GM19463 (cell line): ENCODE measurements around the gene PLAAT4.
"Not testable (repeated sequence)": the region's sequence is repeated elsewhere in the genome, so short reads cannot be mapped to it uniquely, and the experiment has no call there.

Experiments
- ATAC-seq: cut with Tn5 transposase; IDR thresholded peaks from one replicate; pipeline ENCODE4 v1.9.1; 2021; ENCODE audit warnings: mild to moderate bottlenecking, moderate library complexity; ENCODE audit not compliant: unreplicated experiment

The PLAAT4 gene

GRCh38 chr11:63510360-63511047 is 26.1 kb upstream of the PLAAT4 start:
- ATAC-seq = no peak

DNA sequence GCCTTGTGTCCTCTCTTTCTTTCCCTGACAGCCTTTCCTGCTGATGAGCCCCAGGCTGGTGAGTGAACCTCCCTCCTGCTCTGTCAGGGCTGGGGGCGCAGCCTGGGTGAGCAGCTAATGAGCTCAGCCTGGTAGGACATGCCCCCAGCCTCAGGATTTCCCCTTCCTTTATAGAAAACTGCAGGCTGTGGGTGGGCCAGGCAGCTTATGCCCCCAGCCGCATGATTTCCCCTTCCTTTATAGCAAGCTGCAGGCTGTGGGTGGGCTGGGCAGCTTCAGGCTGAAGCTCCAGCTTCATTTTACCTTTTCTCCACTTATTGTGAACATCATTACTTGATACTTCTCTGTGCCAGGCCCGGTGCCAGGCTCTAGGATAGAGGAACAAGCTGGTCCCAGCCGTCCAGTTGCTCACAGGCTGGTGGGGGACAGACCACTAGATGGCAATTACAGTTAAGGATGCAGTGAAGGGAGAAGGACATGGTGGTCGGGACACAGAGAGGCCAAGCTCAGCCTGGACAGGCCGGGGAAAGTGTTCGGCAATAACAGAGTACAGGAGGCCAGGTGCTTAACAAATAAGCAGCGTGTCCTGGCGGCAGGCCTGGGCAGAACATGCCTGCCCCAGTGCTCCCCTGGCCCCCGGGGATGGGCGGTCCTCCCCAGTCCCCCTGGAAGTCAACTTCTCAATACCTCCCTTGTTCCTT is 25.4 kb upstream of the PLAAT4 start:
- no peak for ATAC-seq

- ATAC-seq = no peak
Observed at GRCh38 chr11:63512816-63513215, 23.8 kb upstream of the PLAAT4 start.

GRCh38 chr11:63516109-63516508 is 20.5 kb upstream of the PLAAT4 start:
- ATAC-seq = no peak

GRCh38 chr11:63517156-63517555 is 19.5 kb upstream of the PLAAT4 start:
- no peak for ATAC-seq

- no peak for ATAC-seq
Observed at GRCh38 chr11:63518548-63518947, 18.1 kb upstream of the PLAAT4 start.

DNA sequence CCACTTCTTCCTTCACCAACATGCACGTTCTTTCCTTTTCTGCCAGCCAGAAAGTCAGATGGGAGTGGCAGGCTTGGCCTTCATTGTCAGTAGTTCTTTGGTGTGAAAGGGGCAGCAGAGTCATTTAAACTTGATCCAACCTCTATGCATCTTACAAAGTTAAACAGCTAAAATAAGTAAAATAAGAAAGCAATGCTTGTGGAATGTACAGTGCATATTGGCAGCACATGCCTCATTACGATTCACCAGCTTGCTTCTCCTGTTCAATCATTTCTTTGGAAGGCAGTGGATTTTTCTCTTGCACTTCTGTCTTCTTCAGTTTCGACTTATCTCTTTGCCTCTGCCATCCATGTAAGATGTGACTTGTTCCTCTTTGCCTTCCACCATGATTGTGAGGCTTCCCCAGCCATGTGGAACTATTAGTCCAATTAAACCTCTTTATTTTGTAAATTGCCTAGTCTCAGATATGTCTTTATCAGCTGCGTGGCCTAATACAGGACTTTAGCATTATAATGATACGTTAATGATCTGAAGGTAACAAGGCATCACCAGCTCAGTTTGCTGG is 15.9 kb upstream of the PLAAT4 start:
- no peak for ATAC-seq

GRCh38 chr11:63521896-63522295 is 14.7 kb upstream of the PLAAT4 start:
- ATAC-seq = no peak

- no peak for ATAC-seq
Observed at GRCh38 chr11:63523151-63523550, 13.5 kb upstream of the PLAAT4 start.

DNA sequence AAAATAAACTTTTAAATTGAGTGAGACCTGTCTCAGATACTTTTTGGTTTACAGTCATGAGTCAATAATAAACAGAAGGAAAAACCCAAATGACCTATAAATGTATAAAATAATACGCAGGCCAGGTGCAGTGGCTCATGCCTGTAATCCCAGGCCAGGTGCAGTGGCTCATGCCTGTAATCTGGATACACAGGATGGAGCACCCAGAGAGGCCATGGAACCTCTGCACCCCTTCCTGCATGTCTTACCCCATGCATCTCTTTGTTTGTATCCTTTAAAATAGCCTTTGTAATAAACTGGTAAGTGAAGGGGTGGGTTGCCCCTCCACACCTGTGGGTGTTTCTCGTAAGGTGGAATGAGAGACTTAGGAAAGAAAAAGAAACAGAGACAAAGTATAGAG is 8.9 kb upstream of the PLAAT4 start:
- no peak for ATAC-seq

- ATAC-seq = not testable (repeated sequence)
Observed at GRCh38 chr11:63528156-63528555, 8.5 kb upstream of the PLAAT4 start.

DNA sequence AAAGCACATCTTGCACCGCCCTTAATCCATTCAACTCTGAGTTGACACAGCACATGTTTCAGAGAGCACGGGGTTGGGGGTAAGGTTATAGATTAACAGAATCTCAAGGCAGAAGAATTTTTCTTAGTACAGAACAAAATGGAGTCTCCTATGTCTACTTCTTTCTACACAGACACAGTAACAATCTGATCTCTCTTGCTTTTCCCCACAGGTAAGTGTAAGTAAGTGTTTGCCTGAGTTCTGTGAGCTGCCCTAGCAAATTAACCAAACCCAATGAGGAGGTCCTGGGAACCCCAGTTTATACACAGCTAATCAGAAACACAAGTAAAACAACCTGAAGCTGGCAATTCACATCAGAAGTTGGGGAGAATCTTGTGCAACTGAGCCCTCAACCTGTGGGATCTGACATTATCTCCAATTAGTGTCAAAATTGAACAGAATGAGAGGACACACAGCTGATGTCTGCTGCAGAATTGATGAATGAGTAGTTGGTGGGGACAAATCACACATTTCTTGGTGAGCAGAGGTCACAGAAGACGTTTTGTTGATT is 7.8 kb upstream of the PLAAT4 start:
- ATAC-seq = not testable (repeated sequence)

- not testable (repeated sequence) for ATAC-seq
Observed at GRCh38 chr11:63529373-63529772, 7.2 kb upstream of the PLAAT4 start.

GRCh38 chr11:63530021-63530420 is 6.6 kb upstream of the PLAAT4 start:
- no peak for ATAC-seq

- peak; percentile 86 for ATAC-seq
Observed at GRCh38 chr11:63531074-63531792, 5.4 kb upstream of the PLAAT4 start.

GRCh38 chr11:63532117-63532516 is 4.5 kb upstream of the PLAAT4 start:
- no peak for ATAC-seq

DNA sequence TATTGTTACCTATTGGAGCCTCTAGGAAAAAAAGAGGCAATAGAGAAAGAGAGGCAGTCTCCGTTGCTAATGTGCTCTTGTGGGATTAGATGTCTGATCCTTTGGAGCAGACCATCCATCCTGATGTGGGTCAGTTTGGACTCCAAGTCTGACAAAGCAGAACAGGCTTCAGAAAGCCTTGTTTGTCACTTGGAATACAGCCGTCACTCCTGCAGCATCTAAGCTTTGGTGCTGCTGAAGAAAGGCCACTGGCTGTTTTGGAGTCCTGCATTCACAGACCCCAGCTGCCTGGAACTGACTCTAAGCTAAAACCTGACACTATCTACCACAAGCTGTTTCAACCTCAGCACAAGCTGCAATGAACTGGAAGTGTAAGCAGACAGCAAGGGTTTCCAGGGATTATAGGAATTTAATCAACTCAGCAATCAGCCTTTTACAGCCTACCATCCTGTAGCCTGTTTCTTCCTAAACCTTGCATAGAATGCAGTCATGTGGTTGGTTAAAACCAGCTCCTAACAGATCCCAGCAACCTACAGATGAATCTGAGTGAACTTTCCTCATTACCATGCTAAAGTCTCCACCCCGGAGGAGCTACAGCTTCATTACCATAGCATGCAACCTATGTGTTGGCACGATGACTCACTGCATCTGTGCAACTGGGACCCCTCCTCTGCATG is 3.7 kb upstream of the PLAAT4 start:
- ATAC-seq = no peak

- ATAC-seq = no peak
Observed at GRCh38 chr11:63534076-63534475, 2.5 kb upstream of the PLAAT4 start.

DNA sequence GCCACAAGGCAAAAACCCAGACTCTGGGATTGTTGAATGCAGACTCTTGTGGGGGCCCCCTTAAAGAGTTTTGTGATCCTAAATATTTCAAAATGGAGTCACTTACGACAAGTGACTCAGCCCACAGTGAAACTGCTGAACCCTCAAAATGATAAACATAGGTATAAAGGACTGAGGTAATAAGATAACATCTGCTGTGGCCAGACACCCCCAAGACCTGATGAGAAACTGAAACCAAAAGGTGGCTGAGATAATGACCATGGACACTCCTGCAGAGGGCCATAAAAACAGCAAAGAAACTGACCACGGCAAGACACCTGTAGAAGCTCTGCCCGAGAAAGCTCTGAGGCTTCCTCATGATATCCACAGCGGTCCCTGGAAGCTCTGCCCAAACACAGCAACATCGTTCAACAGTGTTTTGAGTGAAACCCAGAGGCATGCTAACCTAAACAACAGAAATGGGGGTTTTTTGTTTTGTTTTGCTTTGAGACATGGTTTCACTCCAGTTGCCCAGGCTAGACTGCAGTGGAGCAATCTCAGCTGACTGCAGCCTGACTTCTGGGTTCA is 1.6 kb upstream of the PLAAT4 start:
- peak; percentile 39 for ATAC-seq

DNA sequence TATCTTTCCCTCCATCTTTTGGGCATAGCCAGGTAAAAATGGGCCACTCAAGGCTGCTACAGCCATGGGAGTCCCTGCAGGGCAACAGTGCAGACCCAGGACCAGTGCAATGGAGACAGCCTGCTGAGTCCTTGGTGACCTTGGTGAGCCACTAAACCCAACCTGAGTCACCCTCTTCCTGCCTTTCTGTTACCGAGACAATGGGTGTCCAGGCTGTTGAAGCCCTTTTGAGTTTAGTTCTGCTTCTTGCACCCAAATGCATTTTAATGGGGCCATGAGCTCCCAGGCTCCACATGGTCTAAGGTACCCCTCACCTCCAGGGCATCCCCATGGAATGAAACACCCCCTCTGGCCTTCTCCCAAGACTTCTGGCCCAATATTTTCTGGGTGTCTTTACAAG is 874 bp upstream of the PLAAT4 start:
- no peak for ATAC-seq
